Spleen (tissue), 7 donors: ENCODE results near the gene PLA2G15.

Source experiments
- CTCF ChIP-seq, 11 experiments: fragments of 200-600 bp in 7 of 11; fragments of 450-650 bp in 4 of 11; sonication (generic) in 4 of 11; IDR thresholded peaks in 8 of 11; conservative IDR thresholded peaks in 3 of 11; 1 replicate in 7 of 11; 2 replicates in 4 of 11; pipeline versions ENCODE4 v1.4.0 to v1.8.0; 2016 to 2021; ENCODE audit warnings: antibody characterized with exemption in 11 of 11, inconsistent platforms in 4 of 11, mild to moderate bottlenecking in 1 of 11
- POLR2A ChIP-seq, 3 donors: fragments of 450-650 bp; IDR thresholded peaks; one replicate each; pipeline ENCODE4 v1.5.1; 2017; ENCODE audit warnings: antibody characterized with exemption in 3 of 3, mild to moderate bottlenecking in 1 of 3
- donor health status: DM: no; HTN: no; CAD: no; lungs with moderate emphysema.
- donor health status: DM: no; HTN: no; CAD: no.
- donor health status: DM: no; HTN: no; CAD: no.

- TF ChIP-seq POLR2A (IDR thresholded peaks at IDR 0.05) (no peak), CTCF (IDR thresholded peaks at IDR 0.05 in 8 of 11, conservative IDR thresholded peaks at IDR 0.05 in 3 of 11) (no peak)
Measured at GRCh38 chr16:68269793-68270192, 24.6 kb downstream of the PLA2G15 start.
